ENCODE data around the gene DEPDC5. TPM values are rescaled to one million over a fixed set of nuclear protein-coding genes. Genes with fewer than 3 reads are reported as not detected.

DEPDC5 gene
- total RNA-seq = 4.2 and 15.2 TPM in 2 replicates

GRCh38 chr22:31753634-31754501, at the start of gene DEPDC5:
Gene DEPDC5, plus strand, starts transcription at chr22:31754019. Its CDS starts 903 bp downstream, at chr22:31754922.

DNA sequence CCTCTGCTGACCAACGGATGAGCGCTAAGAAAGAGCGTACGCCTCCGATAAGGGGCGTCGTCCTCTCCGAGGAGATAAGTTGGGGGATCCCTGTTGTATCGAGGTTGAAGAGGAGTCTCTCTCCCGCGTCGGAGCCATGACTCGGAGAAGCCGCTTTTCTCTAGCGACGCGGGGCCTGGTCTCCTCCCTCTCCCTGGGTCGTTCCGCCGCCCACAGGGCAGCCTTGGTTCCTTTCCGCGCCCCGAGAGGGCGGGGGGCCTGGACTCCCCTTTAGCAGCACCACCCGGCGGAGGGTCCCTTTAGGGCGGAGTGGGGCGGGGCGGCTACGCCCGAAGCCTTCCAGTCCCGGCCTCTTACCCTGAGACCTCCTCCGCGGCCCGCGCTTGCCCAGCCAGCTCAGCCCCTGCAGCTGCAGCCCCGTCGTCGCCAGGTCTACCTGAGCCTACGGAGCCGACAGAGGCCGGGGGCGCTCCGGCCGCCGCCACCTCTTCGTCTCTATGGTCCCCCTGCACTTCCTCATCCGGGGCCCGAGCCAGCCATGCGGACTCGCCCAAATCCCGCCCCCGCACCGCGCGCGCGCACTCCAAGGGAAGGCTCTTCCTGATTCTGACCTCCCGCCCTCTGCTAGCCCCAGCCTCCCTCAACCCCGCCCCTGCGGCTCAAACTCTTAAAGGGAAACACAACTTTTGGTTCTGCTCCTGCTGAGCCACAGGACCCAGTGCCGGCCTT, 4.0 kb upstream of the DEPDC5 start, which contains the start of gene PRR14L:
TSS of gene PRR14L (minus strand) at position 497 of the 729 bp plus-strand sequence. CDS start 11,272 bp downstream, outside the sequence.

DNA sequence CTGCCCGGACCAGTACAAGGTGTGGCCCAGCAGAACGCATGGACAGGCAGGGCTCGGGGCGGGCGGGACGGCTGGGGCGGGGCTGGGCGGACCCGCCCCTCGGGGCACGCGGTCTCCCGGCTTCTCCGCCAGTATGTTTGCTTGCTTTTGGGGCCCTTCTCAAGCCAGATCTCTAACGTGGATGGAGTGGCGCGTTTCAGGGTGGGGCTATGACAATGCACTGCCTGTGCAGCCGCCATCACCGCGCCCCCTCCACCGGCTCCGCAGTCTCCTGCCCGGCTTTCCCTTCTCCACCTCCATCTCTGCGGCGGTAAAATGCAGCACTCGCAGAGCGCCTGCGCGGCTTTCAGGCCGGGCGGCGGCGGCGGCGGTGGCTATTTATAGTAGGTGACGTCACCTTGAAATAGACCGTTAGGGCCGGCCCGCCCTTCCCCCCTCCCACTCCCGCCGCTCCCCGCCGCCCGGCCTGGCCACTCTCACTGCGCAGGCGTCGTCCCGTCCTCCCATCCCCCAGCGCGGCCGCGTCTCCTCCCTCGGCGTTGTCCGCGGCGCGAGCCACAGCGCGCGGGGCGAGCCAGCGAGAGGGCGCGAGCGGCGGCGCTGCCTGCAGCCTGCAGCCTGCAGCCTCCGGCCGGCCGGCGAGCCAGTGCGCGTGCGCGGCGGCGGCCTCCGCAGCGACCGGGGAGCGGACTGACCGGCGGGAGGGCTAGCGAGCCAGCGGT, 190.3 kb downstream of the DEPDC5 start, which contains the start of gene YWHAH:
TSS of gene YWHAH (plus strand) at position 558 of the 722 bp plus-strand sequence. CDS start 199 bp downstream, outside the sequence.

Other genes starting within 250 kb of the DEPDC5 start
- gene PISD, start 91.8 kb upstream of the DEPDC5 start, total RNA-seq = 28.1 and 31.8 TPM in 2 replicates
- 17.1 and 17.5 TPM in 2 replicates for gene PRR14L, start 3.9 kb upstream of the DEPDC5 start, total RNA-seq
- 41.7 and 44.3 TPM in 2 replicates for gene YWHAH, start 190.5 kb downstream of the DEPDC5 start, total RNA-seq